HepG2 (cell line): ENCODE measurements around the gene ZDHHC14. TPM values are rescaled to one million over a fixed set of nuclear protein-coding genes. Genes with fewer than 3 reads are reported as not detected.

Source experiments
- ATAC-seq: fragments of 200-7000 bp; cut with Tn5 transposase; 3 replicates; pipeline ENCODE4 v1.9.1; 2020; ENCODE audit warnings: mild to moderate bottlenecking, moderate library complexity
- BruUV-seq: library from RNA; stranded (reverse); fragments of 400-500 nt; replicated peaks from 2 replicates; lab custom pipeline; 2021; lab: Mats Ljungman, UMichigan
- CTCF ChIA-PET: fragments of 300-600 bp; formaldehyde crosslinking; extraction: SDS; loops from one replicate; lab custom pipeline; 2021; ENCODE audit warnings: low total read pairs, inconsistent platforms, low intra/inter-chr PET ratio; lab: Yijun Ruan, JAX
- POLR2A ChIA-PET: fragments of 350-600 bp; sonication (Branson Sonifier 250); formaldehyde crosslinking; loops from one replicate; lab custom pipeline; 2020; ENCODE audit warnings: antibody characterized with exemption, inconsistent platforms; lab: Yijun Ruan, JAX
- DNase-seq: peaks from one replicate; pipeline ENCODE4 v3.0.0-alpha.2; 2015; ENCODE audit warnings: low spot score
- FAIRE-seq: peaks from 3 replicates; lab custom pipeline; 2011; peaks lifted over from hg19 to GRCh38; lab: Jason Lieb, UNC
- H2AFZ ChIP-seq: one replicate; pipeline ENCODE4 v1.6.1; 2011; ENCODE audit warnings: low read length, inconsistent platforms
- H3K27ac ChIP-seq: fragments of 300-600 bp; 3 replicates; pipeline ENCODE4 v1.8.0; 2011; ENCODE audit warnings: mixed run types, mild to moderate bottlenecking, mixed read lengths, low read length, inconsistent platforms; ENCODE audit not compliant: insufficient read depth; ENCODE audit errors: extremely low read length
- H3K27me3 ChIP-seq, 2 experiments: fragments of 200-600 bp in 1 of 2; 2 replicates in 1 of 2; 3 replicates in 1 of 2; pipeline versions ENCODE4 v1.6.0 to v1.8.0; 2011; ENCODE audit warnings: low read length in 2 of 2, mild to moderate bottlenecking in 2 of 2, moderate library complexity in 2 of 2, inconsistent platforms in 1 of 2; ENCODE audit not compliant: insufficient read depth in 2 of 2, control insufficient read depth in 1 of 2
- H3K36me3 ChIP-seq, 2 experiments: fragments of 200-600 bp in 1 of 2; replicated peaks in 1 of 2; 2 replicates in 1 of 2; 3 replicates in 1 of 2; pipeline versions ENCODE4 v1.5.1 to v1.8.0; 2011; ENCODE audit warnings: low read length in 2 of 2, inconsistent platforms in 1 of 2; ENCODE audit not compliant: insufficient read depth in 2 of 2, control insufficient read depth in 1 of 2
- H3K4me1 ChIP-seq: 2 replicates; pipeline ENCODE4 v1.5.1; 2012; ENCODE audit warnings: low read length, inconsistent platforms; ENCODE audit not compliant: insufficient read depth
- H3K4me2 ChIP-seq: 2 replicates; pipeline ENCODE4 v1.6.0; 2011; ENCODE audit warnings: low read depth, low read length, inconsistent platforms
- H3K4me3 ChIP-seq, 3 experiments: fragments of 200-600 bp in 1 of 3; sonication (generic), shearing (Covaris generic) in 1 of 3; replicated peaks in 1 of 3; 2 replicates each; pipeline ENCODE4 v1.5.1; 2011 to 2016; ENCODE audit warnings: low read length in 3 of 3, inconsistent platforms in 2 of 3, low read depth in 2 of 3, mild to moderate bottlenecking in 2 of 3, control low read depth in 1 of 3, mixed read lengths in 1 of 3; ENCODE audit not compliant: insufficient read depth in 1 of 3
- H3K79me2 ChIP-seq: one replicate; pipeline ENCODE4 v1.6.1; 2011; ENCODE audit warnings: low read length, inconsistent platforms; ENCODE audit not compliant: insufficient read depth
- H3K9ac ChIP-seq: 2 replicates; pipeline ENCODE4 v1.6.0; 2011; ENCODE audit warnings: mild to moderate bottlenecking, low read depth, low read length, inconsistent platforms; ENCODE audit not compliant: insufficient read depth
- H3K9me3 ChIP-seq: 2 replicates; pipeline ENCODE4 v1.5.1; 2012; ENCODE audit warnings: mild to moderate bottlenecking, low read length
- H4K20me1 ChIP-seq: 2 replicates; pipeline ENCODE4 v1.6.0; 2011; ENCODE audit warnings: inconsistent platforms, mild to moderate bottlenecking, low read length, moderate library complexity; ENCODE audit not compliant: insufficient read depth
- EHMT2 ChIP-seq: fragments of 200-600 bp; sonication (generic); IDR thresholded peaks from 2 replicates; pipeline ENCODE4 v1.7.0; 2017; ENCODE audit warnings: antibody characterized with exemption, low read depth, low read length, borderline replicate concordance
- NR1H2 ChIP-seq: sonication (generic); formaldehyde crosslinking; IDR thresholded peaks from 2 replicates; pipeline ENCODE4 v1.8.1; 2022; ENCODE audit warnings: low read depth, missing genetic modification reagents, borderline replicate concordance
- RAD51 ChIP-seq: fragments of 450-650 bp; IDR thresholded peaks from 2 replicates; pipeline ENCODE4 v1.6.1; 2016; ENCODE audit warnings: borderline replicate concordance
- WGBS: methylation state at CpG from one replicate; pipeline ENCODE4 v1.1.6; 2017; ENCODE audit warnings: low lambda C conversion rate; 5-methylcytosine and 5-hydroxymethylcytosine counted together
- in situ Hi-C: cut with HindIII; loops from 2 replicates; pipeline ENCODE4 v1.10.0; 2017; ENCODE audit warnings: low pct_unique_long_range_greater_than_20kb; ENCODE audit not compliant: extremely low pct_ligation_motif_present
- intact Hi-C: fragments of 100-400 bp; cut with micrococcal nuclease; formaldehyde crosslinking; loops from one replicate; pipeline ENCODE4 v1.10.0; 2022; ENCODE audit not compliant: unreplicated experiment
- polyA plus RNA-seq, 8 experiments: library from polyadenylated mRNA; depleted of rRNA in 3 of 8; stranded (reverse) in 7 of 8; unstranded in 1 of 8; fragments of >200 nt; fragmentation: Illumina TruSeq in 4 of 8; extraction: Trizol in 4 of 8; gene quantifications; 2 replicates each; pipeline versions ENCODE4 v1.2.1 to v1.2.3, GENCODE V29; 2011 to 2016; ENCODE audit warnings: low read depth in 4 of 8, missing spikeins in 1 of 8, mixed read lengths in 1 of 8; ENCODE audit not compliant: insufficient read depth in 1 of 8
- total RNA-seq, 5 experiments: library from RNA; depleted of rRNA; stranded (reverse); fragments of >200 nt; fragmentation: Illumina TruSeq; extraction: Trizol; gene quantifications; 2 replicates each; pipeline ENCODE4 v1.2.3, GENCODE V29; 2016; ENCODE audit warnings: low read depth in 1 of 5
- TF ChIP-seq, protein P1 (sequence below): sonication (generic); formaldehyde crosslinking; IDR thresholded peaks from 2 replicates; pipeline ENCODE4 v1.4.0; 2020; ENCODE audit warnings: mild to moderate bottlenecking, missing genetic modification reagents
- TF ChIP-seq, protein P2 (sequence below), 2 experiments: sonication (generic) in 1 of 2; formaldehyde crosslinking in 1 of 2; IDR thresholded peaks; 2 replicates each; pipeline versions ENCODE4 v1.5.1 to v1.6.1; 2011 to 2020; ENCODE audit warnings: borderline replicate concordance in 1 of 2, low read depth in 1 of 2, low read length in 1 of 2, mild to moderate bottlenecking in 1 of 2, missing genetic modification reagents in 1 of 2, moderate library complexity in 1 of 2
- TF ChIP-seq, protein P3 (sequence below): sonication (generic); formaldehyde crosslinking; IDR thresholded peaks from 2 replicates; pipeline ENCODE4 v1.5.0; 2020; ENCODE audit warnings: missing genetic modification reagents

Gene ZDHHC14
- total and polyA plus RNA-seq, 2 of the 13 experiments (the other 11 are each of a cell fraction or from before 2014, with no cell fraction given) = 3.7 to 9.5 TPM

DNA sequence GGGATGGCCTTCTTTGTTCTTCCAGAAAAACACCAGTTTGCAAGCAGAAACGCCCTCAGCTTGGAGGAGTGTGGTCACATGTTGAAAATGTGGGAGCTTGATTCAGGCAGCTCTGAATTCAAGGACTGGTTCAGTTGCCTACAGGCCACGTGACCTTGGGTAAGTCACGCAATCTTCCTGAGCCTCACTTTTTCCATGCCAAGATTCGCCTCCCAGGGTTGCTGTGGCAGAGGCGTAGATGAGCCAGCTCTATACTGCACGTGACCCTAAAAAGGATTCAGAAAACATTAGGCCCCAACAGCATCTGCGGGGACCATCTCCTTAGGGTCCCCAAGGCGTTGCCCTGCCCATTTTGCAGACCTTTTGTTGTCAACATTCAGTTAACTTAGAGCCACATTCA is 330.1 kb downstream of the ZDHHC14 start:
- no peaks in the 10 kb centered on the region for H3K9me3 ChIP-seq
- CTCF ChIA-PET = no interaction called here
- ATAC-seq = no peak
- POLR2A ChIA-PET = interaction anchor here (1.4 kb wide), 1 partner anchor 16 kb away, joined by 3 read pairs; no protein-coding TSS in a partner anchor
- no peak for DNase-seq
- no peaks in the 10 kb centered on the region for H3K36me3 ChIP-seq
- H3K4me3 ChIP-seq = no peak overlapping the region
- intact Hi-C loops = no loop called here
- TF ChIP-seq, protein P1, sequence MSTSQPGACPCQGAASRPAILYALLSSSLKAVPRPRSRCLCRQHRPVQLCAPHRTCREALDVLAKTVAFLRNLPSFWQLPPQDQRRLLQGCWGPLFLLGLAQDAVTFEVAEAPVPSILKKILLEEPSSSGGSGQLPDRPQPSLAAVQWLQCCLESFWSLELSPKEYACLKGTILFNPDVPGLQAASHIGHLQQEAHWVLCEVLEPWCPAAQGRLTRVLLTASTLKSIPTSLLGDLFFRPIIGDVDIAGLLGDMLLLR (CRISPR knock-in tag) = no peak
- TF ChIP-seq NR1H2 (no peak), RAD51 (peak; percentile 18; the same call in 1 of the 2 replicates), EHMT2 (no peak)
- TF ChIP-seq, protein P2, sequence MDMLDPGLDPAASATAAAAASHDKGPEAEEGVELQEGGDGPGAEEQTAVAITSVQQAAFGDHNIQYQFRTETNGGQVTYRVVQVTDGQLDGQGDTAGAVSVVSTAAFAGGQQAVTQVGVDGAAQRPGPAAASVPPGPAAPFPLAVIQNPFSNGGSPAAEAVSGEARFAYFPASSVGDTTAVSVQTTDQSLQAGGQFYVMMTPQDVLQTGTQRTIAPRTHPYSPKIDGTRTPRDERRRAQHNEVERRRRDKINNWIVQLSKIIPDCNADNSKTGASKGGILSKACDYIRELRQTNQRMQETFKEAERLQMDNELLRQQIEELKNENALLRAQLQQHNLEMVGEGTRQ (IDR thresholded peaks at IDR 0.05; ENCODE audit: low read depth, low read length) = peak; percentile 69
- TF ChIP-seq, protein P2 (CRISPR knock-in tag; IDR thresholded peaks at IDR 0.05; ENCODE audit: borderline replicate concordance) = no peak; the same call in 1 of the 2 replicates
- TF ChIP-seq, protein P3, sequence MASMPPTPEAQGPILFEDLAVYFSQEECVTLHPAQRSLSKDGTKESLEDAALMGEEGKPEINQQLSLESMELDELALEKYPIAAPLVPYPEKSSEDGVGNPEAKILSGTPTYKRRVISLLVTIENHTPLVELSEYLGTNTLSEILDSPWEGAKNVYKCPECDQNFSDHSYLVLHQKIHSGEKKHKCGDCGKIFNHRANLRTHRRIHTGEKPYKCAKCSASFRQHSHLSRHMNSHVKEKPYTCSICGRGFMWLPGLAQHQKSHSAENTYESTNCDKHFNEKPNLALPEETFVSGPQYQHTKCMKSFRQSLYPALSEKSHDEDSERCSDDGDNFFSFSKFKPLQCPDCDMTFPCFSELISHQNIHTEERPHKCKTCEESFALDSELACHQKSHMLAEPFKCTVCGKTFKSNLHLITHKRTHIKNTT (CRISPR knock-in tag) = no peak
- H4K20me1 ChIP-seq = no peaks in the 10 kb centered on the region
- H2AFZ ChIP-seq = no peak overlapping the region
- WGBS = 43% methylated on average over 8 of the region's 8 CpGs
- H3K27ac ChIP-seq = no peak overlapping the region
- H3K4me1 ChIP-seq = peaks cover 21% of the 10 kb centered on the region
- in situ Hi-C loops = no loop called here
- no TSS peak for BruUV-seq
- H3K79me2 ChIP-seq = no peaks in the 10 kb centered on the region
- H3K9ac ChIP-seq = no peak overlapping the region
- H3K27me3 ChIP-seq = peaks cover 4 to 66% of the 10 kb centered on the region in 2 experiments; a peak in 3 of 5 replicates
- H3K4me2 ChIP-seq = no peak overlapping the region
- FAIRE-seq = no peak
